ENCODE measurements around the gene CTTNBP2NL. TPM values are rescaled to one million over a fixed set of nuclear protein-coding genes. Genes with fewer than 3 reads are reported as not detected.
A peak's percentile ranks its signal among the peaks of the same experiment; 100 is the strongest.
"Not testable (repeated sequence)": the region's sequence is repeated elsewhere in the genome, so short reads cannot be mapped to it uniquely, and the experiment has no call there.

The CTTNBP2NL gene
- total RNA-seq, 1 donor from 2014 or later, result 12.5 TPM

- intact Hi-C loops (cut with DNase I), result no loop called here
- DNase-seq (ENCODE audit: missing footprints) (no peak), ATAC-seq (no peak)
These were observed 12.1 kb upstream of the CTTNBP2NL start for GRCh38 chr1:112383759-112384370.

- intact Hi-C loops (cut with DNase I), result no loop called here
- ATAC-seq (no peak), DNase-seq (ENCODE audit: missing footprints) (no peak)
These were observed 9.8 kb upstream of the CTTNBP2NL start for GRCh38 chr1:112386024-112386723.

- DNase-seq (ENCODE audit: missing footprints), result no peak
- intact Hi-C loops (cut with DNase I), result no loop called here
- ATAC-seq, result no peak
These were observed 9.2 kb upstream of the CTTNBP2NL start for GRCh38 chr1:112386731-112387346.

- DNase-seq (ENCODE audit: missing footprints) (no peak), ATAC-seq (no peak)
- intact Hi-C loops (cut with DNase I), result no loop called here
These were observed 8.2 kb upstream of the CTTNBP2NL start for GRCh38 chr1:112387807-112388206.

GRCh38 chr1:112388436-112388835 lies 7.6 kb upstream of the CTTNBP2NL start:
- intact Hi-C loops (cut with DNase I), result no loop called here
- ATAC-seq, result no peak
- DNase-seq (ENCODE audit: missing footprints), result no peak

- intact Hi-C loops (cut with DNase I), result loop anchor here (1.0 kb wide), 1 partner anchor 77 kb away; no protein-coding TSS in a partner anchor
- no peak for DNase-seq (ENCODE audit: missing footprints)
- no peak for ATAC-seq
These were observed 6.3 kb upstream of the CTTNBP2NL start for GRCh38 chr1:112389689-112390088.

- DNase-seq (ENCODE audit: missing footprints); ATAC-seq: not testable (repeated sequence)
- intact Hi-C loops (cut with DNase I), result loop anchor here (1.0 kb wide), 1 partner anchor 76 kb away; no protein-coding TSS in a partner anchor
These were observed 5.7 kb upstream of the CTTNBP2NL start for GRCh38 chr1:112390335-112390734.

- ATAC-seq (peak; percentile 90), DNase-seq (ENCODE audit: missing footprints) (peak; percentile 81)
- intact Hi-C loops (cut with DNase I), result loop anchor here (1.0 kb wide), 2 partner anchors 75 to 314 kb away; no protein-coding TSS in a partner anchor
These were observed 5.0 kb upstream of the CTTNBP2NL start for GRCh38 chr1:112390775-112391602.

- intact Hi-C loops (cut with DNase I), result loop anchor here (1.0 kb wide), 1 partner anchor 314 kb away; no protein-coding TSS in a partner anchor
- DNase-seq (ENCODE audit: missing footprints) (no peak), ATAC-seq (no peak)
These were observed 4.4 kb upstream of the CTTNBP2NL start for GRCh38 chr1:112391603-112391940.

GRCh38 chr1:112393631-112393974 lies 2.4 kb upstream of the CTTNBP2NL start:
- DNase-seq (ENCODE audit: missing footprints), result no peak
- peak; percentile 22 for ATAC-seq
- intact Hi-C loops (cut with DNase I), result no loop called here

GRCh38 chr1:112394743-112395062 lies 1.3 kb upstream of the CTTNBP2NL start:
- DNase-seq (ENCODE audit: missing footprints), result no peak
- no peak for ATAC-seq
- intact Hi-C loops (cut with DNase I), result loop anchor here (2.0 kb wide), 1 partner anchor 224 kb away; the partner anchor contains the start of genes CAPZA1 and ST7L

GRCh38 chr1:112395256-112395820 lies 676 bp upstream of the CTTNBP2NL start:
- intact Hi-C loops (cut with DNase I), result loop anchor here (2.0 kb wide), 1 partner anchor 223 kb away; the partner anchor contains the start of genes CAPZA1 and ST7L
- no peak for DNase-seq (ENCODE audit: missing footprints)
- ATAC-seq, result no peak

GRCh38 chr1:112396653-112397471 lies 848 bp downstream of the CTTNBP2NL start:
- ATAC-seq (no peak), DNase-seq (ENCODE audit: missing footprints) (no peak)
- intact Hi-C loops (cut with DNase I), result no loop called here

- DNase-seq (ENCODE audit: missing footprints) (no peak), ATAC-seq (no peak)
- intact Hi-C loops (cut with DNase I), result no loop called here
These were observed 1.8 kb downstream of the CTTNBP2NL start for GRCh38 chr1:112397841-112398240.

GRCh38 chr1:112399456-112399855 lies 3.4 kb downstream of the CTTNBP2NL start:
- DNase-seq (ENCODE audit: missing footprints) (no peak), ATAC-seq (no peak)
- intact Hi-C loops (cut with DNase I), result no loop called here

- DNase-seq (ENCODE audit: missing footprints); intact Hi-C loops (cut with DNase I); ATAC-seq: not testable (repeated sequence)
These were observed 4.7 kb downstream of the CTTNBP2NL start for GRCh38 chr1:112400706-112401105.

GRCh38 chr1:112402682-112403643 lies 6.9 kb downstream of the CTTNBP2NL start:
- no peak for ATAC-seq

More at GRCh38 chr1:112402682-112403643, 6.9 kb downstream of the CTTNBP2NL start:
- intact Hi-C loops (cut with DNase I), result no loop called here
- no peak for DNase-seq (ENCODE audit: missing footprints)
